Suppressor macrophage treated with lipopolysaccharide for 4 hours (primary cell): ENCODE measurements around the gene ZKSCAN1.
"Not testable (repeated sequence)": the region's sequence is repeated elsewhere in the genome, so short reads cannot be mapped to it uniquely, and the experiment has no call there.

ENCODE experiments used
- DNase-seq: peaks from one replicate; pipeline ENCODE4 v3.0.0-alpha.2; 2020

The ZKSCAN1 gene

GRCh38 chr7:100003711-100004661 is 11.4 kb upstream of the ZKSCAN1 start:
- DNase-seq = no peak

GRCh38 chr7:100007887-100008286 is 7.5 kb upstream of the ZKSCAN1 start:
- no peak for DNase-seq

DNA sequence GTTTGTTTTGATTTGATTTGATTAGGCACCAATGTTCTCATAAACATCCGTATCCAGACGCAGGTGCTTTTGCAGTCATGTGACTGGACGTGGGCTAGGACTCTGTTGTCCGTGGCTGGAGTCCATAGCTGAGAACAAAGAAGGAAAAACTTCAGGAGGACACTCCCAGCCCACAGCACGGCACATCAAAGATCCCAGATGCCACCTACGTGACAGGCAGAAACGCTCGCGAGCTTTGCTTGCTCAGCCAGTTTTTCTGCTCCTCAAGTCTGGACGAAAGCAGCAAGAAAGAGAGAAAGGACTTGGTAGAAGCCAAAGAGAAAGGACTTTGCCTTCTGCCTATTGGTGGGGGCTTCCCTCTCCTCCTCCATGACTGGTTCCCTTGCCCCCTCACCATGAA is 6.9 kb upstream of the ZKSCAN1 start:
- no peak for DNase-seq

GRCh38 chr7:100009952-100010351 is 5.4 kb upstream of the ZKSCAN1 start:
- DNase-seq = not testable (repeated sequence)

DNA sequence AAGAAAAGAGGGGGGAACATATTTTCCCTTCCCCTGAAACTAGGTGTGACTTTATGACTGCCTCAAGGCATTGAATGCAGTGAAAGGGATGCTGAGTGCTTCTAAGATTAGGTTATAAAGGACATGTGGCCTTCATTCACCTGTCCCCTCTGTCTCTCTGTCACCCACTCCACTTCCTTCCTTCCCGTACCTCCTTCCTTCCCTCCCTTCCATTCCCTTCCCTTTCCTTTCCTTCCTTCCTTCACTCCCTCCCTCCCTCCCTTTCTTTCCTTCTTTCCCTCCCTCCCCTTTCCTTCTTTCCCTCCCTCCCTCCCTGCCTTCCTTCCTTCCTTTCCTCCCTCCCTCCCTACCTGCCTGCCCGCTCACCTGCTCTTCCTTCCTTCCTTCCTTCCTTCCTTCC is 4.5 kb upstream of the ZKSCAN1 start:
- DNase-seq = no peak

DNA sequence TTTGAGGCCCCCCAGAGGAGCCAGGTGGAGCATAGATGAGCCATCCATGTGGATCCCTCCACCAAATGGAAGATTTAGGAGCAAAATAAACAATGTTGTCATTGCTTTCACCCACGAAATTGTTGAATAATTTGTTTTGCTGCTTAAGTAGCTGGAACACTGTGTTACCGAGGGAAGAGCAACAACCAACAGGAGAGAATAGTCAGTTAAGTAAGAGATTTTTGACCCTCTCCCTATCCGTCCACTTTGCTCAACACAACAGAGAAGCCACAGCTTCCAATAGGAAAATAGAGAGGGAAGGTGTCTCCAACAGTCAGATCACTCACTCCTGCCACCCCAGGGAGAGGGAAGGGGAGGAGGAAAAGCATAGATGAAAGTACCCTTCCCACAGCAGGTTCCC is 3.9 kb upstream of the ZKSCAN1 start:
- DNase-seq = no peak

DNA sequence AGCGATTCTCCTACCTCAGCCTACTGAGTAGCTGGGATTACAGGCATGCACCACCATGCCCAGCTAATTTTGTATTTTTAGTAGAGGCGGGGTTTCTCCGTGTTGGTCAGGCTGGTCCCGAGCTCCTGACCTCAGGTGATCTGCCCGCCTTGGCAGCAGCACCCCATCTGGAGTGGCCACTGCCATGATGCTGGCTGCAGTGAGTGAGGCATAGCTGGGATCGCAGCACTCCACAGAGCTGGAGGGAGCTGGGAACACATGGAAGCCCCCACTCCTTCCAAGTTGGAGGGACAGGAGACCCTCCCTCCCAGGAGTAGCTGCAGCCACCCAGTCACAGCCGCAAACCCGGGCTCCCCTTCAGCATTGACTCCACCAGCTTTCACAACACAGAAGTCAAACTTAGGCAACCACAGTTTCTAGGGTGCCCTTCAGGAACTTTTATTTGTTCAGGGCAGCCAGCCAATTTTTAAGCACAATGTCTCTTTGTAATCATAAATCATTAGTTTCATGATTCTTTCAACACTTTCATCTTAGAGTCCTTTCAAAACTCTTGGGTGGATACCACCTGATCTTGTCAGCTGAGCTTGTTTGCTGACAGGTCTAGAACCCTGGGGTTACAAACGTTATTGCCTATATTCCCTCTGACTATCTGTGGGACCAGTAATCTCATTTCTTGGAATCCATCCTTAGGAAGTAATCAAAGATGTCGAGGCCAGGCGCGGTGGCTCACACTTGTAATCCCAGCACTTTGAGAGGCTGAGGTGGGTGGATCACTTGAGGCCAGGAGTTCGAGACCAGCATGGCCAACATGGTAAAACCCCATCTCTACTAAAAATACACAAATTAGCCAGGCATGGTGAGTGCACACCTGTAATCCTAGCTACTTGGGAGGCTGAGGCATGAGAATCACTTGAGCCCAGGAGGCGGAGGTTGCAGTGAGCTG is 2.7 kb upstream of the ZKSCAN1 start:
- not testable (repeated sequence) for DNase-seq

DNA sequence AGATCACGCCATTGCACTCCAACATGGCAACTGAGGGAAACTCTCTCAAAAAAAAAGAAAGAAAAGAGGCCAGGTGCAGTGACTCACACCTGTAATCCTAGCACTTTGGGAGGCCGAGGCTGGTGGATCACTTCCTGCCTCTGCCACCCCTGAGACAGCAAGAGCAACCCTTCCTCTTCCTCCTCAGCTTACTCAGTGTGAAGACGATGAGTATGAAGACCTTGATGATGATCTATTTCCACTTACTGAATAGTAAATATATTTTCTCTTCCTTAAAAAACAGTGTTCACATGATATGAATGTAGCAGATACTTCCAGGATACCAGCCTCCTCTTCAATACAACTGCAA is 2.1 kb upstream of the ZKSCAN1 start:
- DNase-seq = no peak

DNA sequence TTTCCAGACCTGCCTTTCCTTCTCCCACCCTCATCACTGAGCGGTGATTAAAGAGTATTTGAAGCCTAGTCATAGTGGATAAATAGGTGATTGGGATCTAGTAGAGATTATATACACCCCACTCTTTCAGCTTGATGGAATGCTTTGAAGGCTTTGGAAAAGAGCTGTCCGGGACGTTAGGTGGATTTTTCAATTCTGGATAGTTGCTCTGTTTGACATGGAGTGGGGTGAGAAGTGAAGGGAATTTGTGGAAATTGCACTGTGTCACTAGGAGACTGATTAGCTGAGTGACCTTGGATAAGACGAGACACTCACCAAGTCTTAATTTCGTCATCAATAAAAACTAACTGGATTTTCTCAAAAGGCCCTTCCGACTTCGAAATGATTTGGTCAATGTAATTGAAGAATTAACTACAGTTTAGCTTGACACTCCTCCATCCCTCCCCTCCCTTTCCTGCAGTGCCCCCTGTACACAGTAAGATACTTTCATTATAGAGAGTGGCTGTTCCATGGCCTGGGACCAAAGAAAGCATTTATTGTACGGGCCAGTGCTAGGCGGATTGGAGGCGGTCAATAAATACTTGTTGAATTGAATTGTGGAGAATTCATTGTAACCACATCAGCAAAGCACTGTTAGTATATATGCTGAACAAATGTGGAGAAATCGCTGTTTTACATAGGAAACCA is 962 bp downstream of the ZKSCAN1 start:
- DNase-seq = peak; percentile 4

- no peak for DNase-seq
Observed at GRCh38 chr7:100017300-100017699, 1.9 kb downstream of the ZKSCAN1 start.

DNA sequence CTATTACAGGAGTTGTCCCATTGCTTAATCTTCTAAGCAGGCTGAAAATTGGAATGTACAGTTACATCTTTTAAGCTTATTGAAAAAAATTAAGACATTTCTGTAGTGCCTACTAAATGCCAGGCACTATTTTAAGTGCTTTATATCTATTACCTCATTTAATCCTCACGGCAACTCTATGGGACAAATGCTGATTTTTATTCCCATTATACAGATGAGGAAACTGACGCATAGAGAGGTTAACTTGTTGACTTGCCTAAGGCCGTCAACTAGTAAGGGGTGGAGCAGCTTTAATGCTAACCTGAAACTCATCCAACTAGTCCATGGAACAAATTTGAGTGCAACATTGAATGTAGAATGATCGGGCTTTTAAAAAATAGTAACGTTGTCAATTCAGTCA is 2.5 kb downstream of the ZKSCAN1 start:
- DNase-seq = no peak

DNA sequence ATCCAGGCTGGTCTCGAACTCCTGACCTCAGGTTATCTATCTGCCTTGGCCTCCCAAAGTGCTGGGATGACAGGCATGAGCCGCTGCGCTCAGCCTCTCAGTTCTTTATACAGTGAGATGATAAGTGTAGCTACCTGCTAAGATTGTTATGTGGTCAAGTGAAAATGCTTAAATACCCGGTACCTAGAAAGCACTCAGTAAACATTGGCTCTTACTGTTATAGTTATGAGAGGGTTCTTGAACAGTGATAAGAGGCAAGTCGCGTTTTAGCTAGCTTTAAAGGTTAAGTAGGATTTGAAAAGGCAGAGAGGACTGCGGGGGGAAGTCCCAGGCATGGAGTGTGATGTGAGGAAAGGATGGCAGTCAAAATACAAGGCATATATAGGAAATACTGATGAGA is 4.5 kb downstream of the ZKSCAN1 start:
- DNase-seq = no peak

GRCh38 chr7:100021297-100021696 is 5.9 kb downstream of the ZKSCAN1 start:
- peak; percentile 67 for DNase-seq

DNA sequence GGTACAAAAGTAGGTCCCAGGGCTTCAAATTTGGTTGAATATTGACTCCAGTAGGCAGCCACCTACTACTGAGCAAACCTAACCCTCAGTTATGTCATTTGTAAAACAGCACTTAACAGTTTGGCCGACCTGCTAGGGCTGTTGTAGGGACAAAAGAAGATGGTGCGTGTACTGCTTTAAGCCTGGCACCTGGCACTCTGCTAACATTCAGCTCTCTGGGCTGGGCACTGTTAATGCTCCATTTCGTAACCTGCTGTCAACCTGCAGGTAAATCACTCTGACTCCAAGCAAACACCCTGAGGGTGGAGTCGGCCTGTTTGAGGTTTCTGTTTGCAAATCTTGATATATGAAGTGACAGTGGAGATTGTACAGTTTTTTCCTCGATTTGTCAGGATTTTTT is 7.2 kb downstream of the ZKSCAN1 start:
- DNase-seq = no peak

- DNase-seq = no peak
Observed at GRCh38 chr7:100023526-100023925, 8.1 kb downstream of the ZKSCAN1 start.

DNA sequence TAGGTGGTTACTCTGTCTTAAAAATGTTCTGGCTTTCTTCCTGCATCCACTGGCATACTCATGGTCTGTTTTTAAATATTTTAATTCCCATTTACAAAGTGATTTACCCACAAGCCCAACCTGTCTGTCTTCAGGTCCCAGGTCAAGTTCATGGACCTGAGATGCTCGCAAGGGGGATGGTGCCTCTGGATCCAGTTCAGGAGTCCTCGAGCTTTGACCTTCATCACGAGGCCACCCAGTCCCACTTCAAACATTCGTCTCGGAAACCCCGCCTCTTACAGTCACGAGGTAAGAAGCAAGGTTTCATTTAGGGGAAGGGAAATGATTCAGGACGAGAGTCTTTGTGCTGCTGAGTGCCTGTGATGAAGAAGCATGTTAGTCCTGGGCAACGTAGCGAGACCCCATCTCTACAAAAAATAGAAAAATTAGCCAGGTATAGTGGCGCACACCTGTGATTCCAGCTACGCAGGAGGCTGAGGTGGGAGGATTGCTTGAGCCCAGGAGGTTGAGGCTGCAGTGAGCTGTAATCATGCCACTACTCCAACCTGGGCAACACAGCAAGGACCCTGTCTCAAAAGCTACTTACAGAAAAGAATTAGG is 8.7 kb downstream of the ZKSCAN1 start:
- DNase-seq = no peak

- DNase-seq = no peak
Observed at GRCh38 chr7:100027197-100027596, 11.8 kb downstream of the ZKSCAN1 start.

DNA sequence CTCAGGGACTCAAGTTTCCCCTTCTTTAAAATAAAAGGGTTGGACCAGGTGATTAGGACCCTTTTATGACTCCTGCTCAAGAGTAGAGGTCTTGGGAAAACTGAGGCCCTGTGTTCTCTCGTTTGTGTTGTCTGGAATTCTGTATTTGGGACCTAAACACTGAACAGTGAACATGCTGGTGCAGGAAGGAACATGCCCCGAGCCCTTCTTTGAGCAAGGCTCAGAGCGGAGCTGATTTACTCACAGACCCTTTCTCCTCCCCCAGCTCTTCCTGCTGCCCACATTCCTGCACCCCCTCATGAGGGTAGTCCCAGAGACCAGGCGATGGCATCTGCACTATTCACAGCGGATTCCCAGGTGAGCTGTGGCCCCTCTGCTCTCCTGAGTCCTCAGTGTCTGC is 14.2 kb downstream of the ZKSCAN1 start:
- DNase-seq = no peak

GRCh38 chr7:100033526-100033925 is 18.1 kb downstream of the ZKSCAN1 start:
- DNase-seq = no peak

GRCh38 chr7:100034871-100035510 is 19.6 kb downstream of the ZKSCAN1 start:
- DNase-seq = no peak

DNA sequence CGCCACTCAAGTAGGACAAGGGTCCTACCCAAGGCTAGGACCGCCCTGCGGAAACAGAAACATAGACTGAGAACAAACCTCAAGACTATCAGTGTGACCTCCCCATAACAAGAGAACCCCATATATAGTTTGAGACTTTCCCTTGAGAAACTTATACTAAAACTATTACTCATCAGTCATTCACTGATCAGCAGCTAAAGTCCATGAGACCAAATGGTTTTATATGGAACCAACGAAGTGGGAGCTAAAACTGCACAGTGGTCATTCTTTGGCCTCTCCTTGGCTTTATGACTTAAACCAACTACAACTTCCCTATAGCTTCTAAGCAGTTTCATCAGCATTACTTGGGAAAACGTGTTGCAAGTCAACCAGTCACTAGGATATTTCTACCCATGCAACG is 20.5 kb downstream of the ZKSCAN1 start:
- peak; percentile 11 for DNase-seq

GRCh38 chr7:100038326-100038725 is 22.9 kb downstream of the ZKSCAN1 start:
- DNase-seq = no peak
